ENCODE results near the gene L3HYPDH. TPM values are rescaled to one million over a fixed set of nuclear protein-coding genes. Genes with fewer than 3 reads are reported as not detected.

L3HYPDH gene
- total RNA-seq, 1 donor from 2014 or later, result 57.2 TPM

- H3K4me2 ChIP-seq (ENCODE audit: low read length), result no peak overlapping the region
- no peaks in the 10 kb centered on the region for H3K79me2 ChIP-seq (ENCODE audit: insufficient read depth, low read length)
- H3K36me3 ChIP-seq (ENCODE audit: insufficient read depth, low read length), result no peaks in the 10 kb centered on the region
- FAIRE-seq (no peak), DNase-seq (ENCODE audit: low read depth) (peak; percentile 10)
- Mint-ChIP-seq H3K27me3 (ENCODE audit: low read depth, unreplicated experiment) (no peaks in the 10 kb centered on the region), H3K9me3 (ENCODE audit: unreplicated experiment) (peaks cover 7% of the 10 kb centered on the region), H3K4me3 (ENCODE audit: unreplicated experiment) (no peak overlapping the region), H3K27ac (ENCODE audit: unreplicated experiment) (no peak overlapping the region), H3K36me3 (ENCODE audit: low read depth, unreplicated experiment) (peaks cover 3% of the 10 kb centered on the region), H3K4me1 (ENCODE audit: low read depth, unreplicated experiment) (peaks cover 5% of the 10 kb centered on the region)
- H4K20me1 ChIP-seq (ENCODE audit: insufficient read depth, low read length), result no peaks in the 10 kb centered on the region
- no peaks in the 10 kb centered on the region for H3K27me3 ChIP-seq (ENCODE audit: insufficient read depth, low read length)
- H3K4me1 ChIP-seq (ENCODE audit: insufficient read depth, low read length), result no peaks in the 10 kb centered on the region
- H2AFZ ChIP-seq (ENCODE audit: low read depth, low read length), result no peak overlapping the region
- no peak overlapping the region for H3K27ac ChIP-seq (ENCODE audit: low read depth, low read length)
- TF ChIP-seq EZH2 (IDR thresholded peaks at IDR 0.05; ENCODE audit: insufficient read depth, low read length), result no peak
- no peak for TF ChIP-seq CTCF (IDR thresholded peaks at IDR 0.05; ENCODE audit: insufficient read depth, low read depth, low read length)
- H3K9ac ChIP-seq (ENCODE audit: low read length), result no peak overlapping the region
- no peak overlapping the region for H3K4me3 ChIP-seq (ENCODE audit: insufficient read depth, low read depth, low read length)
- no peaks in the 10 kb centered on the region for H3K9me3 ChIP-seq (ENCODE audit: insufficient read depth, low read depth, low read length)
These were observed 25.8 kb upstream of the L3HYPDH start for GRCh38 chr14:59510001-59510400.

GRCh38 chr14:59509101-59509500 is 24.9 kb upstream of the L3HYPDH start:
- H3K4me3 ChIP-seq (ENCODE audit: insufficient read depth, low read depth, low read length), result no peak overlapping the region
- Mint-ChIP-seq H3K9me3 (ENCODE audit: unreplicated experiment) (peaks cover 4% of the 10 kb centered on the region), H3K36me3 (ENCODE audit: low read depth, unreplicated experiment) (peaks cover 3% of the 10 kb centered on the region), H3K27me3 (ENCODE audit: low read depth, unreplicated experiment) (no peaks in the 10 kb centered on the region), H3K27ac (ENCODE audit: unreplicated experiment) (no peak overlapping the region), H3K4me1 (ENCODE audit: low read depth, unreplicated experiment) (peaks cover 5% of the 10 kb centered on the region), H3K4me3 (ENCODE audit: unreplicated experiment) (no peak overlapping the region)
- no peaks in the 10 kb centered on the region for H3K9me3 ChIP-seq (ENCODE audit: insufficient read depth, low read depth, low read length)
- H2AFZ ChIP-seq (ENCODE audit: low read depth, low read length), result no peak overlapping the region
- H3K4me2 ChIP-seq (ENCODE audit: low read length), result no peak overlapping the region
- no peak overlapping the region for H3K27ac ChIP-seq (ENCODE audit: low read depth, low read length)
- no peaks in the 10 kb centered on the region for H3K4me1 ChIP-seq (ENCODE audit: insufficient read depth, low read length)
- H3K9ac ChIP-seq (ENCODE audit: low read length), result no peak overlapping the region
- no peaks in the 10 kb centered on the region for H3K79me2 ChIP-seq (ENCODE audit: insufficient read depth, low read length)
- no peak for DNase-seq (ENCODE audit: low read depth)
- H3K36me3 ChIP-seq (ENCODE audit: insufficient read depth, low read length), result no peaks in the 10 kb centered on the region
- H4K20me1 ChIP-seq (ENCODE audit: insufficient read depth, low read length), result no peaks in the 10 kb centered on the region
- TF ChIP-seq EZH2 (IDR thresholded peaks at IDR 0.05; ENCODE audit: insufficient read depth, low read length) (no peak), CTCF (IDR thresholded peaks at IDR 0.05; ENCODE audit: insufficient read depth, low read depth, low read length) (no peak)
- FAIRE-seq, result no peak
- H3K27me3 ChIP-seq (ENCODE audit: insufficient read depth, low read length), result no peaks in the 10 kb centered on the region

- Histone ChIP-seq H4K20me1 (ENCODE audit: insufficient read depth, low read length) (peaks cover 6% of the 10 kb centered on the region), H3K4me2 (ENCODE audit: low read length) (no peak overlapping the region), H3K4me3 (ENCODE audit: insufficient read depth, low read depth, low read length) (no peak overlapping the region), H3K27ac (ENCODE audit: low read depth, low read length) (no peak overlapping the region), H3K36me3 (ENCODE audit: insufficient read depth, low read length) (peaks cover 4% of the 10 kb centered on the region), H2AFZ (ENCODE audit: low read depth, low read length) (no peak overlapping the region), H3K9me3 (ENCODE audit: insufficient read depth, low read depth, low read length) (no peaks in the 10 kb centered on the region), H3K4me1 (ENCODE audit: insufficient read depth, low read length) (no peaks in the 10 kb centered on the region), H3K79me2 (ENCODE audit: insufficient read depth, low read length) (peaks cover 6% of the 10 kb centered on the region), H3K27me3 (ENCODE audit: insufficient read depth, low read length) (no peaks in the 10 kb centered on the region), H3K9ac (ENCODE audit: low read length) (no peak overlapping the region)
- Mint-ChIP-seq H3K9me3 (ENCODE audit: unreplicated experiment) (no peaks in the 10 kb centered on the region), H3K27me3 (ENCODE audit: low read depth, unreplicated experiment) (no peaks in the 10 kb centered on the region), H3K4me1 (ENCODE audit: low read depth, unreplicated experiment) (peaks cover 5% of the 10 kb centered on the region), H3K4me3 (ENCODE audit: unreplicated experiment) (no peak overlapping the region), H3K36me3 (ENCODE audit: low read depth, unreplicated experiment) (peaks cover 1% of the 10 kb centered on the region), H3K27ac (ENCODE audit: unreplicated experiment) (no peak overlapping the region)
- TF ChIP-seq EZH2 (IDR thresholded peaks at IDR 0.05; ENCODE audit: insufficient read depth, low read length) (no peak), CTCF (IDR thresholded peaks at IDR 0.05; ENCODE audit: insufficient read depth, low read depth, low read length) (no peak)
- no peak for DNase-seq (ENCODE audit: low read depth)
- FAIRE-seq, result no peak
These were observed 23.5 kb upstream of the L3HYPDH start for GRCh38 chr14:59507752-59508103.
